Gastroesophageal sphincter (tissue), 3 donors: Measurements from ENCODE around the gene TTBK2.

ENCODE experiments used
- EP300 ChIP-seq: sonication (generic); formaldehyde crosslinking; IDR thresholded peaks from one replicate; pipeline ENCODE4 v1.6.1; 2017; ENCODE audit warnings: antibody characterized with exemption, mild to moderate bottlenecking
- POLR2A ChIP-seq, 2 donors: fragments of 450-650 bp; IDR thresholded peaks; one replicate each; pipeline ENCODE4 v1.6.1; 2017; ENCODE audit warnings: antibody characterized with exemption in 2 of 2, mild to moderate bottlenecking in 2 of 2, moderate library complexity in 1 of 2
- TF ChIP-seq, protein P1 (sequence below), 4 experiments: fragments of 200-600 bp in 2 of 4; fragments of 450-650 bp in 2 of 4; sonication (generic) in 1 of 4; IDR thresholded peaks; one replicate each; pipeline ENCODE4 v1.5.1; 2017 to 2019; ENCODE audit warnings: antibody characterized with exemption in 4 of 4, mild to moderate bottlenecking in 2 of 4, moderate library complexity in 2 of 4

DNA sequence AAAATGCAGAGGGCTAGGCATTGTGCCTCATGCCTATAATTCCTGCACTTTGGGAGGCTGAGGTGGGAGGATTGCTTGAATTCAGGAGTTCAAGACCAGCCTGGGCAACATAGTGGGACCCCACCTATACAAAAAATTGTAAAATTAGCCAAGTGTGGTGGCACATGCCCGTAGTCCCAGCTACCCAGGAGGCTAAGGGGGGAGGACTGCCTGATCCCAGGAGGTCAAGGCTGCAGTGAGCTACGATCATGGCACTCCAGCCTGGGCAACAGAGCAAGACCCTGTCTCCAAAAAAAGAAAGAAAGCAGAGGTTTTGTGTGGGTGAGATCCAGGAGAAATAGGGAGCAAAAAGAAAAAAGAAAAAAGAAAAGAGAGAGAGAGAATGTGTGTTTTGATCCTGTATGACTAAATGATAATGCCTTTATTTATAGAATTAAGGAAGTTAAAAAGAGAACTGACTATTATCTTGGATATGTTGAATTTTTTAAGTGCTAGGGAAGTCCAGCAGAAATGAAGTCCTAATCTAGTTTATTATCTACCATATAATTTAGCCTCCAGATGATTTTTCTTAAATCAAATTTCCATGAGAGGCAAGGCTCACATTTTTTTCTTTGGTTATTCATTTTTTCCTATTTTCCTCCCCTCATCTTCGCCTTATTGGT lies 4.8 kb downstream of the TTBK2 start:
- TF ChIP-seq, protein P1, sequence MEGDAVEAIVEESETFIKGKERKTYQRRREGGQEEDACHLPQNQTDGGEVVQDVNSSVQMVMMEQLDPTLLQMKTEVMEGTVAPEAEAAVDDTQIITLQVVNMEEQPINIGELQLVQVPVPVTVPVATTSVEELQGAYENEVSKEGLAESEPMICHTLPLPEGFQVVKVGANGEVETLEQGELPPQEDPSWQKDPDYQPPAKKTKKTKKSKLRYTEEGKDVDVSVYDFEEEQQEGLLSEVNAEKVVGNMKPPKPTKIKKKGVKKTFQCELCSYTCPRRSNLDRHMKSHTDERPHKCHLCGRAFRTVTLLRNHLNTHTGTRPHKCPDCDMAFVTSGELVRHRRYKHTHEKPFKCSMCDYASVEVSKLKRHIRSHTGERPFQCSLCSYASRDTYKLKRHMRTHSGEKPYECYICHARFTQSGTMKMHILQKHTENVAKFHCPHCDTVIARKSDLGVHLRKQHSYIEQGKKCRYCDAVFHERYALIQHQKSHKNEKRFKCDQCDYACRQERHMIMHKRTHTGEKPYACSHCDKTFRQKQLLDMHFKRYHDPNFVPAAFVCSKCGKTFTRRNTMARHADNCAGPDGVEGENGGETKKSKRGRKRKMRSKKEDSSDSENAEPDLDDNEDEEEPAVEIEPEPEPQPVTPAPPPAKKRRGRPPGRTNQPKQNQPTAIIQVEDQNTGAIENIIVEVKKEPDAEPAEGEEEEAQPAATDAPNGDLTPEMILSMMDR (IDR thresholded peaks at IDR 0.05): no peak
- TF ChIP-seq EP300 (no peak), POLR2A (IDR thresholded peaks at IDR 0.05) (no peak)
